ENCODE results near the gene HPCAL1. TPM values are rescaled to one million over a fixed set of nuclear protein-coding genes. Genes with fewer than 3 reads are reported as not detected.

The HPCAL1 gene
- total and polyA plus RNA-seq, 2 donors (not counting 3 experiments of a cell fraction or from before 2014, with no cell fraction given): 56.5 to 77.4 TPM

DNA sequence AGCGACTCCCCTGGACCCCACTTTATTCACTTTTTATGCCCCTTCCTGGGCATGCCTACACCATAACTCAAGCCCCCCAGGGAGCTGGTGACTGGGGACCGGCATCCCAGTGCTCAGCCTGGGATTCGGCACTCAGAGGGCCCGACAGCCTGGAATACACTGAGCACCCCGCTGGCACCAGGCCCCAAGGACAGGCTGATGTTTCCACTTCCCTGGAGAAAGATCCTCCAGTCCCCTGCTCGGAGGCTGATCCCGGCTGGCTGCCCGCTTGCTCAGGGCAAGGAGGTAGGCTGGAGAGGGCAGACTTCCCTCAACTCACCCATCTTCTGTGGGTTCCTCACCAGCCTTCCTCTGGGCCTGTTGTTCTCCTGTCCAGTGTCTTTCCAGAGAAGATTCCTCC lies 108.9 kb downstream of the HPCAL1 start:
- H3K9me1 ChIP-seq (replicated peaks; ENCODE audit: control insufficient read depth, extremely low read depth, insufficient read depth, low read length): no peaks in the 10 kb centered on the region
- H3K9me3 ChIP-seq (replicated peaks; ENCODE audit: control insufficient read depth, insufficient read depth, low read length): no peaks in the 10 kb centered on the region
- DNase-seq (ENCODE audit: low read depth, low spot score): no peak
- H3K27me3 ChIP-seq (ENCODE audit: control insufficient read depth in 2 of 2, insufficient read depth in 2 of 2, low read length in 2 of 2): no peaks in the 10 kb centered on the region
- no peaks in the 10 kb centered on the region for H4K20me1 ChIP-seq (replicated peaks; ENCODE audit: control insufficient read depth, extremely low read depth, insufficient read depth, low read length)
- ChIA-PET CTCF (interaction anchor here (7.0 to 7.7 kb wide), 3 partner anchors 107 to 286 kb away, joined by 79 to 212 read pairs (median 142); partner anchors contain the start of gene HPCAL1), POLR2A (no interaction called here)
- H2AFZ ChIP-seq (ENCODE audit: low read depth, low read length): no peak overlapping the region
- no peaks in the 10 kb centered on the region for H3K36me3 ChIP-seq (ENCODE audit: control insufficient read depth in 2 of 2, extremely low read depth in 1 of 2, insufficient read depth in 2 of 2, low read length in 2 of 2)
- FAIRE-seq: no peak
- no TSS peak for BruUV-seq (replicated peaks)
- no peak overlapping the region for H3K4me2 ChIP-seq (ENCODE audit: insufficient read depth, low read length)
- intact Hi-C loops (cut with micrococcal nuclease) (no loop called here), dilution Hi-C loops (cut with MboI; ENCODE audit: extremely low pct_ligation_motif_present, low sequenced_read_pairs) (no loop called here)
- no peak overlapping the region for H3K4me3 ChIP-seq (replicated peaks in 1 of 3; ENCODE audit: insufficient read depth in 1 of 3, low read depth in 1 of 3, low read length in 3 of 3)
- H3K9ac ChIP-seq (replicated peaks; ENCODE audit: extremely low read depth, insufficient read depth, low read length): no peak overlapping the region
- H3K27ac ChIP-seq (ENCODE audit: insufficient read depth, low read depth, low read length): no peak overlapping the region
- no peaks in the 10 kb centered on the region for H3K79me2 ChIP-seq (ENCODE audit: control insufficient read depth, insufficient read depth, low read length)
- H3K4me1 ChIP-seq (ENCODE audit: control insufficient read depth, extremely low read depth, insufficient read depth, low read length): peaks cover 25% of the 10 kb centered on the region
- TF ChIP-seq, protein P1, sequence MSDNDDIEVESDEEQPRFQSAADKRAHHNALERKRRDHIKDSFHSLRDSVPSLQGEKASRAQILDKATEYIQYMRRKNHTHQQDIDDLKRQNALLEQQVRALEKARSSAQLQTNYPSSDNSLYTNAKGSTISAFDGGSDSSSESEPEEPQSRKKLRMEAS (IDR thresholded peaks at IDR 0.05; ENCODE audit: insufficient read depth, insufficient read length): no peak
- TF ChIP-seq JUN (IDR thresholded peaks at IDR 0.05; ENCODE audit: borderline replicate concordance, insufficient read depth, insufficient read length, low read depth) (no peak), EZH2 (IDR thresholded peaks at IDR 0.05; ENCODE audit: borderline replicate concordance, low read depth, low read length, severe bottlenecking) (no peak), MYC (IDR thresholded peaks at IDR 0.05; ENCODE audit: low read depth, low read length) (no peak), CTCF (IDR thresholded peaks at IDR 0.05; ENCODE audit: extremely low read depth in 1 of 2, insufficient read depth in 1 of 2, low read depth in 1 of 2, low read length in 2 of 2) (no peak), GATA2 (IDR thresholded peaks at IDR 0.05; ENCODE audit: insufficient read depth, insufficient read length, low read depth, low read length) (no peak), POLR2AphosphoS5 (IDR thresholded peaks at IDR 0.05; ENCODE audit: insufficient read depth, low read depth, low read length) (no peak), FOS (IDR thresholded peaks at IDR 0.05; ENCODE audit: borderline replicate concordance, insufficient read depth, low read length) (no peak), POLR2A (IDR thresholded peaks at IDR 0.05; ENCODE audit: low read depth, low read length) (no peak)

All from endothelial cell of umbilical vein (primary cell).